Activated naive CD8-positive, alpha-beta T cell treated with anti-CD3 and anti-CD28 coated beads, Interleukin-2, amount 10 ng/mL, durations not matched to agents 7 days and 5 days (primary cell): Measurements from ENCODE around the gene GPR149. TPM values are rescaled to one million over a fixed set of nuclear protein-coding genes. Genes with fewer than 3 reads are reported as not detected.
A peak's percentile ranks its signal among the peaks of the same experiment; 100 is the strongest.

Source experiments
- ATAC-seq: fragments of 150-1000 bp; cut with Tn5 transposase; one replicate; pipeline ENCODE4 v1.10.0; 2021; ENCODE audit warnings: low read depth, moderate library complexity
- POLR2A ChIA-PET: fragments of 350-600 bp; sonication (Branson Sonifier 250); formaldehyde crosslinking; loops from one replicate; lab custom pipeline; 2021; ENCODE audit warnings: antibody characterized with exemption; lab: Charles Lee
- DNase-seq: peaks from one replicate; pipeline ENCODE4 v3.0.0; 2021
- H3K27ac Mint-ChIP-seq: one replicate; pipeline ENCODE4 v1.8.0; 2022; ENCODE audit warnings: mild to moderate bottlenecking, mixed read lengths
- H3K27me3 Mint-ChIP-seq: one replicate; pipeline ENCODE4 v1.8.0; 2022; ENCODE audit warnings: mild to moderate bottlenecking, moderate library complexity, mixed read lengths
- H3K36me3 Mint-ChIP-seq: one replicate; pipeline ENCODE4 v1.8.0; 2021; ENCODE audit warnings: mild to moderate bottlenecking, mixed read lengths
- H3K4me1 Mint-ChIP-seq: one replicate; pipeline ENCODE4 v1.8.0; 2021; ENCODE audit warnings: mixed read lengths
- H3K4me3 Mint-ChIP-seq: one replicate; pipeline ENCODE4 v1.8.0; 2022; ENCODE audit warnings: mild to moderate bottlenecking, moderate library complexity, mixed read lengths
- H3K9me3 Mint-ChIP-seq: one replicate; pipeline ENCODE4 v1.8.0; 2021; ENCODE audit warnings: mixed read lengths
- total RNA-seq, 2 experiments: library from RNA; stranded (reverse); gene quantifications; one replicate each; pipeline ENCODE4 v1.2.3, GENCODE V29; 2021

GPR149 gene
- total RNA-seq, 2 experiments from 2014 or later = not detected

GRCh38 chr3:154384479-154384878, 45.5 kb downstream of the GPR149 start:
- DNase-seq = no peak

GRCh38 chr3:154378311-154378710, 51.7 kb downstream of the GPR149 start:
- Mint-ChIP-seq H3K4me1 (no peaks in the 10 kb centered on the region), H3K9me3 (no peaks in the 10 kb centered on the region), H3K4me3 (no peak overlapping the region), H3K27ac (no peak overlapping the region), H3K36me3 (no peaks in the 10 kb centered on the region), H3K27me3 (no peaks in the 10 kb centered on the region)
- ATAC-seq (no peak), DNase-seq (no peak)
- POLR2A ChIA-PET = no interaction called here

More at GRCh38 chr3:154384479-154384878, 45.5 kb downstream of the GPR149 start:
- Mint-ChIP-seq H3K4me1 (no peaks in the 10 kb centered on the region), H3K36me3 (no peaks in the 10 kb centered on the region), H3K27ac (no peak overlapping the region), H3K9me3 (no peaks in the 10 kb centered on the region), H3K4me3 (no peak overlapping the region), H3K27me3 (no peaks in the 10 kb centered on the region)
- ATAC-seq = no peak
- POLR2A ChIA-PET = no interaction called here

- H3K9me3 Mint-ChIP-seq = no peaks in the 10 kb centered on the region
- H3K4me3 Mint-ChIP-seq = no peak overlapping the region
- POLR2A ChIA-PET = no interaction called here
- H3K4me1 Mint-ChIP-seq = no peaks in the 10 kb centered on the region
- H3K27me3 Mint-ChIP-seq = no peaks in the 10 kb centered on the region
- no peaks in the 10 kb centered on the region for H3K36me3 Mint-ChIP-seq
- ATAC-seq (no peak), DNase-seq (no peak)
- H3K27ac Mint-ChIP-seq = no peak overlapping the region
Measured at GRCh38 chr3:154367221-154367620, 62.8 kb downstream of the GPR149 start.

- Mint-ChIP-seq H3K9me3 (no peaks in the 10 kb centered on the region), H3K27ac (no peak overlapping the region), H3K27me3 (no peaks in the 10 kb centered on the region), H3K36me3 (no peaks in the 10 kb centered on the region), H3K4me3 (no peak overlapping the region), H3K4me1 (no peaks in the 10 kb centered on the region)
- POLR2A ChIA-PET = no interaction called here
- no peak for ATAC-seq
- DNase-seq = no peak
Measured at GRCh38 chr3:154364849-154365248, 65.1 kb downstream of the GPR149 start.

DNA sequence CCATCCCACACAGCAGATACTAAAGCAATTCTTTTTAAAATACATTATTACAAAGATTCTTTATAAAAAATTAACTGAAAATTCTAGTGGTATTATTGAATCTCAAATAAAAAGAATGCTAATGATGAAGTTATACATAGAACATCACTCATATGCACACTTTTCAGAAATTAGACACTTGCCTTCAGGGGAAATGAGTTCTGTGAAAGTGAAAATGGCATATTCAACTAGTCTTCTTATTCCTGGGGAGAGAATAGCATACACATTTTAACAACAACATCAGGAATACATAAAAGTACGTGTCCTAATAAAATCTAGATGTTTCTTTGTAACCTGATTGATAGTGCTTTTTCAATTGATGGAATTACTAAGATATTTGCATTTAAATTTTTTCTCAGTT, 68.9 kb downstream of the GPR149 start:
- H3K27me3 Mint-ChIP-seq = peaks cover 2% of the 10 kb centered on the region
- ATAC-seq (no peak), DNase-seq (no peak)

GRCh38 chr3:154356009-154356408, 74.0 kb downstream of the GPR149 start:
- H3K4me1 Mint-ChIP-seq = no peaks in the 10 kb centered on the region
- no peak overlapping the region for H3K4me3 Mint-ChIP-seq
- DNase-seq = no peak
- no peaks in the 10 kb centered on the region for H3K36me3 Mint-ChIP-seq
- H3K27me3 Mint-ChIP-seq = peaks cover 14% of the 10 kb centered on the region
- POLR2A ChIA-PET = no interaction called here
- H3K9me3 Mint-ChIP-seq = peaks cover 2% of the 10 kb centered on the region
- ATAC-seq = no peak
- H3K27ac Mint-ChIP-seq = no peak overlapping the region

More for the DNA sequence above, 68.9 kb downstream of the GPR149 start:
- no peaks in the 10 kb centered on the region for H3K9me3 Mint-ChIP-seq
- no peak overlapping the region for H3K27ac Mint-ChIP-seq
- POLR2A ChIA-PET = no interaction called here
- no peak overlapping the region for H3K4me3 Mint-ChIP-seq
- no peaks in the 10 kb centered on the region for H3K36me3 Mint-ChIP-seq
- no peaks in the 10 kb centered on the region for H3K4me1 Mint-ChIP-seq

DNA sequence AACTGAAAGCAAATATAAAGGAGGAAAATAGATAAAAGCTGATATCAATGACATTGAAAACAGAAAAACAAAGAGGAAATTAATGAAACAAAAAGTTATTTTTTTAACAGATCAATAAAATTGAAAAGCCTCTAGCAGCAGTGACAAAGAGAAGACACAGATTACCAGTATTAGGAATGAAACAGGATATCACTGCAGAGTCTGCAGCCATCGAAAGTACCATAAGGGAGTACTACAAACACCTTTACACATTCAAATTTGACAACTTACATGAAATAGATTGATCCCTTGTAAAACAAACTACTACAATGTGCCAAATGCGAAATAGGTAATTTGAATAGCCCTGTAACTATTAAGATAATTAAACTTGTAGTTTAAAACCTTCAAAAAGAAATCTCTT, 80.8 kb downstream of the GPR149 start:
- H3K27me3 Mint-ChIP-seq = peaks cover 28% of the 10 kb centered on the region
- H3K4me1 Mint-ChIP-seq = no peaks in the 10 kb centered on the region
- H3K36me3 Mint-ChIP-seq = no peaks in the 10 kb centered on the region
- no peak for ATAC-seq
- no peak overlapping the region for H3K27ac Mint-ChIP-seq
- POLR2A ChIA-PET = no interaction called here
- peaks cover 2% of the 10 kb centered on the region for H3K9me3 Mint-ChIP-seq
- no peak for DNase-seq
- H3K4me3 Mint-ChIP-seq = no peak overlapping the region

DNA sequence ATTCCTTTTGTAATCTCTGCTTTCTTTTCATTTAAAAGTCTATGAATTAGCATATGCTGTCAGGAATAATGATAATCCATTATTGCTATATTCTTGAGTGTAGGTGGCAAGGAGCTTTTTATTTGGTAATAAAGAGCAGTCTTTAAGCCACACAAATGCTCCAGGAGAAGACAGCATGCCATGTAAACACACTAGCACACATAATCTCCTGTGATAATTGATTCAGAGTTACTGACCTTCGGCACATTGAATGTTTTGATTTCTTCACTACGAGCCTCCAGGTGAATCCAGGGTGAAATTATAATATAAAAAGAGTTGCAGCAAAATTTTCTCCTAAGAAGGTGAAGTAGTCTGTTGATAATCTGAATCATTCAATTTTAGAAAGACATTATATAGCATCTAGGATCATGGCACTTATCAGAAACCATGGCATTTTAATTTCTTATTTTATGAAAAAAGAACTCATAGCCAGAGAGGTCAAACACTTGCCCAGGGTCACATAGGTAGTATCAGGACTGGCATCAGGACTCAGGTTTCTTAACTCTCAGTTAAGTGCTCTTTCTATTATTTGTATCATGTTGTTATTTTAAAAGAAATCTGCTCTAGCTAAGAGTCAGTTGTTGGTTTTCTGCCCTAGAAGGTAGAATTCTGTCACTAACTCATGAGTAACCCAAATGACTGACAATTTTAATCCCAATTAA, 84.4 kb downstream of the GPR149 start:
- H3K9me3 Mint-ChIP-seq = no peaks in the 10 kb centered on the region
- no peaks in the 10 kb centered on the region for H3K4me1 Mint-ChIP-seq
- peaks cover 18% of the 10 kb centered on the region for H3K27me3 Mint-ChIP-seq
- no peak overlapping the region for H3K4me3 Mint-ChIP-seq
- ATAC-seq (no peak), DNase-seq (no peak)
- H3K36me3 Mint-ChIP-seq = no peaks in the 10 kb centered on the region
- H3K27ac Mint-ChIP-seq = no peak overlapping the region
- POLR2A ChIA-PET = no interaction called here

DNA sequence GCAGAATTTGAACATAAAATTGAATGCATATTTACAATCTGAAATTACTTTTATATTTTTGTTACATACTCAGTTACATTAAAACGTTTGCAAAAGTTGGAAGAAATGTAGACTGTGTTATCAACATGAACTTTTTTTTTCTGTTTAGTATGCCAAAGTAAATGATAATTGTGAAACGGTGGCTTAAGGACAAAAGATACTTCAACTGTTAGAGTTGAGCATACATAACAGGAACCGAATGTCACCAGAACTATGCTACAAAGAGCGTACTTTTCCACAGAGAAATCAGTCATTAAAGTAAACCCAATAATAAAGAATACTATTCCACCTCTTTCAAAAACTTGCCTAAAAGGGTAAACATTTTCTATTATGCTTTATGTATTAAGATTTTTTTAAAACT, 91.4 kb downstream of the GPR149 start:
- DNase-seq (no peak), ATAC-seq (no peak)
- Mint-ChIP-seq H3K36me3 (no peaks in the 10 kb centered on the region), H3K27me3 (peaks cover 7% of the 10 kb centered on the region), H3K4me3 (no peak overlapping the region), H3K9me3 (no peaks in the 10 kb centered on the region), H3K4me1 (no peaks in the 10 kb centered on the region), H3K27ac (no peak overlapping the region)
- POLR2A ChIA-PET = no interaction called here

- H3K36me3 Mint-ChIP-seq = no peaks in the 10 kb centered on the region
- no peak overlapping the region for H3K27ac Mint-ChIP-seq
- H3K9me3 Mint-ChIP-seq = no peaks in the 10 kb centered on the region
- POLR2A ChIA-PET = no interaction called here
- H3K4me1 Mint-ChIP-seq = no peaks in the 10 kb centered on the region
- DNase-seq (no peak), ATAC-seq (no peak)
- no peak overlapping the region for H3K4me3 Mint-ChIP-seq
- H3K27me3 Mint-ChIP-seq = peaks cover 11% of the 10 kb centered on the region
Measured at GRCh38 chr3:154338008-154338407, 92.0 kb downstream of the GPR149 start.

GRCh38 chr3:154334973-154335420, 95.0 kb downstream of the GPR149 start:
- POLR2A ChIA-PET = no interaction called here
- no peak overlapping the region for H3K4me3 Mint-ChIP-seq
- H3K9me3 Mint-ChIP-seq = no peaks in the 10 kb centered on the region
- no peaks in the 10 kb centered on the region for H3K36me3 Mint-ChIP-seq
- H3K27me3 Mint-ChIP-seq = peaks cover 17% of the 10 kb centered on the region
- no peak overlapping the region for H3K27ac Mint-ChIP-seq
- no peaks in the 10 kb centered on the region for H3K4me1 Mint-ChIP-seq
- ATAC-seq (no peak), DNase-seq (no peak)

DNA sequence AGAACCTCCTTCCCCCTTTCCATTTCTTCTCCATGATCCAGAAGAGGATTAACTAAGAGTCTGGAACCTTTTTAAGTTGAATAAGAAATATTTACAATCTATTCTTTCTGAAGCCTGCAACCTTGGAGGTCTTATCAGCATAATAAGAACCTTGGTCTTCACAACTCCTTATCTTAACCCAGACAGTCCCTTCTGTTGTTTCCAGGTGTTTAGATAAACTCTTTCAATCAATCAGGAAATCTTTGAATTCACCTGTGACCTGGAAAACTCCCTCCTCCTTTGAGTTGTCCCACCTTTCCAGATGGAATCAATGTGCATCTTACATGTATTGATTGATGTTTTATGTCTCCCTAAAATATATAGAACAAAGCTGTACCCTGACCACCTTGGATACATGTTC, 102.1 kb downstream of the GPR149 start:
- H3K27me3 Mint-ChIP-seq = peaks cover 16% of the 10 kb centered on the region
- ATAC-seq (no peak), DNase-seq (no peak)
- peaks cover 7% of the 10 kb centered on the region for H3K4me1 Mint-ChIP-seq
- POLR2A ChIA-PET = no interaction called here
- no peak overlapping the region for H3K27ac Mint-ChIP-seq
- H3K9me3 Mint-ChIP-seq = no peaks in the 10 kb centered on the region
- peaks cover 1% of the 10 kb centered on the region for H3K36me3 Mint-ChIP-seq
- no peak overlapping the region for H3K4me3 Mint-ChIP-seq

DNA sequence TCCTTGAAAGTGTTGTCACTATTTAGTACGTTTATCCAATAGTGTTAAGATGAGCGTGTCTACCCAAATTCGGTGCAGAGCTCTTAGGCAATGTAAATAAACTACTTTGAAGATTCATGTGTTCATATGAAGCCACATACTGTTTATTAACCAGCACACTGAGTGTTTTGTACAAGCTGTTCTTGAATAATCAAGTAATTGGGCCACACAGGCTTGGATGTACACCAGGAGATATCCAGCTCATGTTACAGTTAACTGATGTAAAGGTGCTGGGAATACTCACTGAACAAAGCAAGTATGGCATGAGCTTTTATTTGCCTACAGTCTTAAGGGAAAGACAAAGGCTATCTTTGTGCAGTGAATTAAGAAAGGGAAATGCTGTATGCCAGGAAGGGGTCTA, 105.1 kb downstream of the GPR149 start:
- Mint-ChIP-seq H3K9me3 (no peaks in the 10 kb centered on the region), H3K36me3 (peaks cover 14% of the 10 kb centered on the region), H3K27me3 (peaks cover 4% of the 10 kb centered on the region), H3K27ac (peak overlapping the region; percentile 98), H3K4me1 (peaks cover 21% of the 10 kb centered on the region), H3K4me3 (peak overlapping the region; percentile 93)
- ATAC-seq = no peak
- DNase-seq = no peak
- POLR2A ChIA-PET = interaction anchor here (0.6 to 1.4 kb wide), 3 partner anchors 9 to 204 kb away, joined by 3 to 6 read pairs (median 4); partner anchors contain the start of gene ARHGEF26
